Measurements from ENCODE around the gene SMIM5. TPM values are rescaled to one million over a fixed set of nuclear protein-coding genes. Genes with fewer than 3 reads are reported as not detected.
A peak's percentile ranks its signal among the peaks of the same experiment; 100 is the strongest.

SMIM5 gene
- total RNA-seq, 4 donors from 2014 or later = 2.3 to 13.6 (median 7.9) TPM

DNA sequence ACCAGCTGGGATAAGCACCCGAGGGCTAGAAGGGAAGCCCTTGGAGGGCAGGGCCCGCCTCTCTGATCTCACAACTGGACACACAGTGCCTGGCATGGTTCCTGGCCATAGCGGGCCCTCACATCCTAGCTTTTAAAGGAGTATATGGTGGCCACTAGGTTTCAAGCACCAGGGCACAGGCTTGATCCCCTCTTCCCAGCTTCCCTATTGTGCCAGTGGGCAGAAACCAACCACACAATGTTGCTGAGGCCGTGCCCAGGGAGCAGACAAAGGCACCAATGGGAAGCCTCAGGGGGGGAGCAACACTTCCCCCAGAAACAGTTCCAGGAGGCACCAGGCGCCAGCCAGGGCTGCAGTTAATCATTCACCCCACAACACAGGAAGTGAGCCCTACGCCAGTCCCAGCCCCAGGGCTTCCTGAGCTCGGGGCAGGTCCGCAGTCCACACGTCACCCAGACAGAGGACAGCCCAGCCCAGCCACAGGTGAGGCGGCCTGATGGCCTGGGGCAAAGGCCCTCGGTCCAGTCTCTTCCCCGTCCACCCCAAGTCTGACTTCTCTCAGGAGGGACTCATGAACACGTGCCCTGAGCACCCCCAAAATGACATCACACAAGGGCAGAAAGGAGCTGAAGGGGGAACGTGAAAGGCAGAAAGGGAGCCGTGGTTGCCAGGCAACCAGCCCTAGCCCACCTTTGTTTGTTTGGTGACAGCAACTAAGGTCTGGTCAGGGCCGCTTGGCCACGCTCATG, 12.8 kb downstream of the SMIM5 start:
- Histone ChIP-seq H3K27ac (peak overlapping the region; percentile 96 to 98 (median 97)), H3K4me3 (replicated peaks in 1 of 3) (no peak overlapping the region), H3K4me1 (peaks cover 39 to 51% of the 10 kb centered on the region in 2 donors), H3K9me3 (no peaks in the 10 kb centered on the region), H3K27me3 (no peaks in the 10 kb centered on the region), H3K36me3 (peaks cover 10 to 14% of the 10 kb centered on the region in 2 donors)
- intact Hi-C loops (cut with DNase I) = no loop called here
- no peak for TF ChIP-seq POLR2A (IDR thresholded peaks at IDR 0.05)
- no peak for TF ChIP-seq CTCF (IDR thresholded peaks at IDR 0.05)
- WGBS, 2 donors = 82 to 88% methylated on average over 10 to 15 of the region's 17 CpGs
- DNase-seq = peak in 1 of 2 donors; percentile 25

- intact Hi-C loops (cut with DNase I) = no loop called here
- no peak for DNase-seq
- no peak overlapping the region for H3K4me3 ChIP-seq (replicated peaks in 1 of 3)
- TF ChIP-seq CTCF (IDR thresholded peaks at IDR 0.05) = no peak
- no peak for TF ChIP-seq POLR2A (IDR thresholded peaks at IDR 0.05)
- H3K27ac ChIP-seq = peak overlapping the region in 1 of 3 donors; percentile 97
- WGBS, 2 donors = 96 to 100% methylated on average over 6 of the region's 6 CpGs
- H3K27me3 ChIP-seq = no peaks in the 10 kb centered on the region
- peaks cover 36 to 46% of the 10 kb centered on the region in 2 donors for H3K4me1 ChIP-seq
- peaks cover 11 to 17% of the 10 kb centered on the region in 2 donors for H3K36me3 ChIP-seq
- H3K9me3 ChIP-seq = no peaks in the 10 kb centered on the region
Measured at GRCh38 chr17:75646638-75646992, 13.4 kb downstream of the SMIM5 start.

DNA sequence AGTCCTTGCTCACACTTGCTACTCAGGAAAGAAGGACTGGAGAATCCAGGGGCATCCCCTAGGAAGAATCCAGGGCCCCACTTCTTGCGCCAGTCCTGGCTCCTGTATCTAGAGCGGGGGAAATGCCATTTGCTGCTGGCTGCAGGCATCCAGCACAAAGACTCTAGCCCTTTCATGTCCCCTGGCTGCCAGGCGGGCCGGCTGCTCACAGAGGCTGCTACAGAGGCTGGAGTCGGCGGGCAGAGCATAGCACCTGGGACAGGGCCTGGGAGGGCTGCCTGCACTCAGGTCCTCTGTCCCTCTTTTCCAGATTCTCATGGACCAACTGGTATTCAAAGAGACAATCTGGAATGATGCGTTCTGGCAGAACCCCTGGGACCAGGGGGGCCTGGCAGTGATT, 13.8 kb downstream of the SMIM5 start:
- Histone ChIP-seq H3K27me3 (no peaks in the 10 kb centered on the region), H3K27ac (peak overlapping the region in 1 of 3 donors; percentile 97), H3K4me3 (replicated peaks in 1 of 3) (no peak overlapping the region), H3K36me3 (peaks cover 12 to 17% of the 10 kb centered on the region in 2 donors), H3K9me3 (no peaks in the 10 kb centered on the region), H3K4me1 (peaks cover 32 to 41% of the 10 kb centered on the region in 2 donors)
- WGBS, 2 donors = 92 to 100% methylated on average over 4 to 7 of the region's 7 CpGs
- intact Hi-C loops (cut with DNase I) = no loop called here
- TF ChIP-seq POLR2A (IDR thresholded peaks at IDR 0.05) (no peak), CTCF (IDR thresholded peaks at IDR 0.05) (no peak)
- DNase-seq = no peak

GRCh38 chr17:75647921-75648320, 14.7 kb downstream of the SMIM5 start:
- Histone ChIP-seq H3K27ac (peak overlapping the region in 1 of 3 donors; percentile 97), H3K9me3 (no peaks in the 10 kb centered on the region), H3K4me3 (replicated peaks in 1 of 3) (no peak overlapping the region), H3K36me3 (peaks cover 15 to 17% of the 10 kb centered on the region in 2 donors), H3K4me1 (peaks cover 24 to 33% of the 10 kb centered on the region in 2 donors), H3K27me3 (no peaks in the 10 kb centered on the region)
- WGBS, 2 donors = 95 to 98% methylated on average over 7 of the region's 7 CpGs
- TF ChIP-seq POLR2A (IDR thresholded peaks at IDR 0.05) (no peak), CTCF (IDR thresholded peaks at IDR 0.05) (no peak)
- intact Hi-C loops (cut with DNase I) = no loop called here
- DNase-seq = no peak

- H3K27me3 ChIP-seq = no peaks in the 10 kb centered on the region
- intact Hi-C loops (cut with DNase I) = no loop called here
Measured at GRCh38 chr17:75649687-75650086, 16.5 kb downstream of the SMIM5 start.

More at GRCh38 chr17:75649687-75650086, 16.5 kb downstream of the SMIM5 start:
- 96 to 99% methylated on average over 4 to 6 of the region's 6 CpGs for WGBS, 2 donors
- TF ChIP-seq CTCF (IDR thresholded peaks at IDR 0.05) = no peak
- peaks cover 15 to 17% of the 10 kb centered on the region in 2 donors for H3K36me3 ChIP-seq
- H3K27ac ChIP-seq = no peak overlapping the region
- H3K4me3 ChIP-seq (replicated peaks in 1 of 3) = no peak overlapping the region
- peaks cover 13 to 16% of the 10 kb centered on the region in 2 donors for H3K4me1 ChIP-seq
- H3K9me3 ChIP-seq = no peaks in the 10 kb centered on the region
- no peak for DNase-seq
